Naive B cell (primary cell): ENCODE results near the gene NFIA. TPM values are rescaled to one million over a fixed set of nuclear protein-coding genes. Genes with fewer than 3 reads are reported as not detected.

Source experiments
- ATAC-seq, 2 donors: fragments of 150-1000 bp; cut with Tn5 transposase; 2 replicates each; pipeline ENCODE4 v1.10.0; 2021; ENCODE audit warnings: low read depth in 2 of 2, mild to moderate bottlenecking in 2 of 2, moderate library complexity in 2 of 2
- DNase-seq: peaks from one replicate; pipeline ENCODE4 v3.0.0; 2022
- H3K27ac Mint-ChIP-seq, 6 donors: one replicate each; pipeline ENCODE4 v1.8.0; 2020 to 2022; ENCODE audit warnings: mild to moderate bottlenecking in 6 of 6, mixed read lengths in 6 of 6, moderate library complexity in 5 of 6, inconsistent platforms in 2 of 6
- H3K27me3 Mint-ChIP-seq, 3 donors: one replicate each; pipeline ENCODE4 v1.8.0; 2021 to 2022; ENCODE audit warnings: mixed read lengths in 3 of 3, mild to moderate bottlenecking in 1 of 3
- H3K36me3 Mint-ChIP-seq, 2 donors: one replicate each; pipeline ENCODE4 v1.8.0; 2020 to 2022; ENCODE audit warnings: mixed read lengths in 2 of 2, inconsistent platforms in 1 of 2, mild to moderate bottlenecking in 1 of 2
- H3K4me1 Mint-ChIP-seq, 3 donors: one replicate each; pipeline ENCODE4 v1.8.0; 2020 to 2022; ENCODE audit warnings: mixed read lengths in 3 of 3, inconsistent platforms in 1 of 3, mild to moderate bottlenecking in 1 of 3, moderate library complexity in 1 of 3
- H3K4me3 Mint-ChIP-seq, 8 donors: one replicate each; pipeline ENCODE4 v1.8.0; 2020 to 2022; ENCODE audit warnings: mild to moderate bottlenecking in 8 of 8, mixed read lengths in 8 of 8, moderate library complexity in 8 of 8, inconsistent platforms in 2 of 8
- H3K9me3 Mint-ChIP-seq, 7 donors: one replicate each; pipeline ENCODE4 v1.8.0; 2020 to 2022; ENCODE audit warnings: mixed read lengths in 7 of 7, mild to moderate bottlenecking in 5 of 7, inconsistent platforms in 2 of 7, moderate library complexity in 1 of 7
- polyA plus RNA-seq, 6 donors: library from polyadenylated mRNA; unstranded; fragments of 300-500 nt; fragmentation: Illumina TruSeq; gene quantifications; one replicate each; pipeline ENCODE4 v1.2.3, GENCODE V29; 2021; ENCODE audit warnings: low read depth in 6 of 6

Gene NFIA
- polyA plus RNA-seq, 6 donors from 2014 or later = 0.77 to 5.7 (median 1.4) TPM

- Mint-ChIP-seq H3K36me3 (no peaks in the 10 kb centered on the region), H3K4me3 (no peak overlapping the region), H3K27ac (no peak overlapping the region), H3K27me3 (no peaks in the 10 kb centered on the region), H3K4me1 (peaks cover 8 to 15% (median 15%) of the 10 kb centered on the region in 3 donors), H3K9me3 (peaks cover 0 to 5% (median 0%) of the 10 kb centered on the region in 7 donors)
- DNase-seq (no peak), ATAC-seq (no peak)
These were observed 168.6 kb downstream of the NFIA start for GRCh38 chr1:61250933-61251332.

- DNase-seq (no peak), ATAC-seq (no peak)
These were observed 170.8 kb downstream of the NFIA start for GRCh38 chr1:61253059-61253735.

GRCh38 chr1:61253912-61254633 lies 171.7 kb downstream of the NFIA start:
- DNase-seq (no peak), ATAC-seq (no peak)
- H3K36me3 Mint-ChIP-seq = no peaks in the 10 kb centered on the region
- H3K27me3 Mint-ChIP-seq = no peaks in the 10 kb centered on the region
- peak overlapping the region in 1 of 6 donors; percentile 7 for H3K27ac Mint-ChIP-seq
- no peaks in the 10 kb centered on the region for H3K9me3 Mint-ChIP-seq
- peak overlapping the region in 1 of 8 donors; percentile 29 for H3K4me3 Mint-ChIP-seq
- peaks cover 8 to 17% (median 15%) of the 10 kb centered on the region in 3 donors for H3K4me1 Mint-ChIP-seq

More at GRCh38 chr1:61253059-61253735, 170.8 kb downstream of the NFIA start:
- no peaks in the 10 kb centered on the region for H3K27me3 Mint-ChIP-seq
- H3K4me3 Mint-ChIP-seq = no peak overlapping the region
- H3K9me3 Mint-ChIP-seq = no peaks in the 10 kb centered on the region
- H3K27ac Mint-ChIP-seq = no peak overlapping the region
- peaks cover 8 to 17% (median 15%) of the 10 kb centered on the region in 3 donors for H3K4me1 Mint-ChIP-seq
- H3K36me3 Mint-ChIP-seq = no peaks in the 10 kb centered on the region

- peak overlapping the region in 4 of 8 donors; percentile 4 to 74 (median 49) for H3K4me3 Mint-ChIP-seq
- no peak for ATAC-seq
- no peaks in the 10 kb centered on the region for H3K36me3 Mint-ChIP-seq
- H3K9me3 Mint-ChIP-seq = no peaks in the 10 kb centered on the region
- H3K27ac Mint-ChIP-seq = peak overlapping the region in 2 of 6 donors; percentile 9 to 22
- peaks cover 8 to 17% (median 15%) of the 10 kb centered on the region in 3 donors for H3K4me1 Mint-ChIP-seq
- no peaks in the 10 kb centered on the region for H3K27me3 Mint-ChIP-seq
- no peak for DNase-seq
These were observed 172.4 kb downstream of the NFIA start for GRCh38 chr1:61254634-61255357.

GRCh38 chr1:61255358-61255703 lies 173.0 kb downstream of the NFIA start:
- Mint-ChIP-seq H3K4me3 (peak overlapping the region in 2 of 8 donors; percentile 4 to 74), H3K4me1 (peaks cover 8 to 17% (median 15%) of the 10 kb centered on the region in 3 donors), H3K27ac (no peak overlapping the region), H3K36me3 (no peaks in the 10 kb centered on the region), H3K9me3 (no peaks in the 10 kb centered on the region), H3K27me3 (no peaks in the 10 kb centered on the region)
- ATAC-seq (no peak), DNase-seq (no peak)

- H3K9me3 Mint-ChIP-seq = no peaks in the 10 kb centered on the region
- peaks cover 8 to 15% (median 11%) of the 10 kb centered on the region in 3 donors for H3K4me1 Mint-ChIP-seq
- no peaks in the 10 kb centered on the region for H3K36me3 Mint-ChIP-seq
- ATAC-seq (no peak), DNase-seq (no peak)
- no peak overlapping the region for H3K27ac Mint-ChIP-seq
- no peaks in the 10 kb centered on the region for H3K27me3 Mint-ChIP-seq
- no peak overlapping the region for H3K4me3 Mint-ChIP-seq
These were observed 177.2 kb downstream of the NFIA start for GRCh38 chr1:61259379-61260148.

- no peak overlapping the region for H3K27ac Mint-ChIP-seq
- no peaks in the 10 kb centered on the region for H3K9me3 Mint-ChIP-seq
- H3K36me3 Mint-ChIP-seq = no peaks in the 10 kb centered on the region
- no peak for DNase-seq
- peaks cover 4 to 9% (median 5%) of the 10 kb centered on the region in 3 donors for H3K4me1 Mint-ChIP-seq
- H3K27me3 Mint-ChIP-seq = no peaks in the 10 kb centered on the region
- no peak for ATAC-seq
- no peak overlapping the region for H3K4me3 Mint-ChIP-seq
These were observed 177.8 kb downstream of the NFIA start for GRCh38 chr1:61260171-61260570.

DNA sequence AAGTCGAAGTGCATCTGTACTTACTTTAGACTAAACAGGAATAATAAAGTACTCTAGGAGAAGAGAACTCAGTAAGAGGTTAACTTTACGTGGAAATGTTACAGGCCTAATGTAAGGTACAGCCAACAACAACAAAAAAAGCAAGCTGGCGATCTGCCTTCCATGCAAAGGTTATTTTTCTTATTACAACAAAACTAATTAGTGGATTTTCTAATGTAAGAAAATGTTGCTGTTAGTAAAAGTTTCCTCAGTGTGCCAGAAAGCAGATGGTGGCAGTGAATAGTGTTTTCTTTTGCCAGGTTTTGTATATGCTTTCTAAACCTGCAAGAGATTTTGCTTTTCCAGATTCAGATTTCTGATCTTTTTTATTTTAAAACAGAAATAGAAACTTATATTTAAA lies 179.2 kb downstream of the NFIA start:
- Mint-ChIP-seq H3K27ac (no peak overlapping the region), H3K4me3 (no peak overlapping the region), H3K4me1 (no peaks in the 10 kb centered on the region), H3K9me3 (no peaks in the 10 kb centered on the region), H3K36me3 (no peaks in the 10 kb centered on the region), H3K27me3 (no peaks in the 10 kb centered on the region)
- DNase-seq (no peak), ATAC-seq (no peak)

- H3K27ac Mint-ChIP-seq = no peak overlapping the region
These were observed 181.8 kb downstream of the NFIA start for GRCh38 chr1:61263905-61264824.

DNA sequence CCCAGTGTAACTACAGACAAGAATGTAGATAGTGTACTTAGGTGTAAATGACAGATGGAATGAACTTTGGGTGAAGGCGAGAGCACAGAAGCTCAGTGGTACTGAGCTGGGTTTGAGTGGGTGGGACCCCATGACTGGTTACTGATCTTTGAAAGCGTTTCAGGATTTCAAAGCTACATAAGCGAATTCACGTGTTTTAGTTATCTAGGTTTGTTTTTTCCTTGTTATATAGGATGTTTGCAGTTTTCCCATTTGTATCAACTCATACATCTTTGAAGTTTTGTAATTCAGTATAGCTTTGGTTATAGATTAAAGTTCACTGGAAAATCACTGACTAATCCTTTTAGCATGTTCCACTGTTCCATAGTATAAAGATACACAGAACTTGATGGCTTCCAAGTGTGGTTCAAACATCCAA lies 182.5 kb downstream of the NFIA start:
- DNase-seq (no peak), ATAC-seq (no peak)
- Mint-ChIP-seq H3K4me1 (no peaks in the 10 kb centered on the region), H3K4me3 (no peak overlapping the region), H3K27ac (no peak overlapping the region), H3K27me3 (no peaks in the 10 kb centered on the region), H3K9me3 (no peaks in the 10 kb centered on the region), H3K36me3 (no peaks in the 10 kb centered on the region)

More at GRCh38 chr1:61263905-61264824, 181.8 kb downstream of the NFIA start:
- H3K4me3 Mint-ChIP-seq = no peak overlapping the region
- no peaks in the 10 kb centered on the region for H3K9me3 Mint-ChIP-seq
- no peak for DNase-seq
- H3K4me1 Mint-ChIP-seq = no peaks in the 10 kb centered on the region
- no peak for ATAC-seq
- H3K36me3 Mint-ChIP-seq = no peaks in the 10 kb centered on the region
- no peaks in the 10 kb centered on the region for H3K27me3 Mint-ChIP-seq

- Mint-ChIP-seq H3K27me3 (no peaks in the 10 kb centered on the region), H3K27ac (no peak overlapping the region), H3K36me3 (no peaks in the 10 kb centered on the region), H3K9me3 (no peaks in the 10 kb centered on the region), H3K4me1 (no peaks in the 10 kb centered on the region), H3K4me3 (no peak overlapping the region)
- ATAC-seq (no peak), DNase-seq (no peak)
These were observed 183.3 kb downstream of the NFIA start for GRCh38 chr1:61265665-61266064.

DNA sequence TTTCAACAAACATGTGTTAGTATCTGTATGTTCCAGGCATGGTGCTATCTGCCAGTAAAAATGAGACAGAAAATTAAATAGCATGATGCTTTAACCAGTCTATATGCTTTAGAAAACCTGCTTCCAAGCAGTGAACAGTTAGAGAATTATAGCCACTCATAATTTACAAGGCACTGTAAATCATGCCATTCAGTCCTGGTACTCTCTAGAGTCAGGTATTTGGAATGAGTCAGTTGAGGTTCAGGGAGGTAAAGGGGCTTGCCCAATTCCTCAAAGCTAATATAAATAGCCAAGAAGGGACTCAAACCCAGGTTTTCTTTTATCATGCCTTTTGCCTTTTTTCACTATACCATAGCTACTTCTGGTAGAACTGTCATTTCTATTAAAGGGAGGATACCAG lies 184.4 kb downstream of the NFIA start:
- Mint-ChIP-seq H3K36me3 (no peaks in the 10 kb centered on the region), H3K4me1 (no peaks in the 10 kb centered on the region), H3K27ac (no peak overlapping the region), H3K9me3 (no peaks in the 10 kb centered on the region), H3K4me3 (no peak overlapping the region), H3K27me3 (no peaks in the 10 kb centered on the region)
- no peak for DNase-seq
- no peak for ATAC-seq
